A673 (cell line): Measurements from ENCODE around the gene GP1BB. TPM values are rescaled to one million over a fixed set of nuclear protein-coding genes. Genes with fewer than 3 reads are reported as not detected.

Experiments used
- BruUV-seq: library from RNA; stranded (reverse); fragments of 400-500 nt; replicated peaks from 2 replicates; lab custom pipeline; 2021; lab: Mats Ljungman, UMichigan
- CTCF ChIA-PET: fragments of 300-600 bp; sonication (Branson Sonifier 250); formaldehyde crosslinking; loops from one replicate; lab custom pipeline; 2022; ENCODE audit warnings: antibody characterized with exemption; lab: Charles Lee
- POLR2A ChIA-PET: fragments of 300-600 bp; sonication (Branson Sonifier 250); formaldehyde crosslinking; loops from one replicate; lab custom pipeline; 2022; ENCODE audit warnings: antibody characterized with exemption; ENCODE audit not compliant: low non-redundant PET; lab: Charles Lee
- DNase-seq: peaks from one replicate; pipeline ENCODE4 v3.0.0-alpha.2; 2015; ENCODE audit warnings: low spot score
- H3K27ac ChIP-seq: fragments of 200-600 bp; sonication (generic); 2 replicates; pipeline ENCODE4 v1.5.1; 2016; ENCODE audit warnings: mixed run types, low read depth, mild to moderate bottlenecking, mixed read lengths, antibody characterized with exemption, low read length; ENCODE audit not compliant: poor library complexity, severe bottlenecking
- H3K27me3 ChIP-seq: fragments of 200-600 bp; sonication (generic); replicated peaks from 2 replicates; pipeline ENCODE4 v1.6.1; 2017; ENCODE audit warnings: mixed run types, low read depth, mild to moderate bottlenecking, mixed read lengths, antibody characterized with exemption, low read length; ENCODE audit not compliant: insufficient read depth, poor library complexity
- H3K36me3 ChIP-seq: fragments of 200-600 bp; sonication (generic); 2 replicates; pipeline ENCODE4 v1.6.1; 2016; ENCODE audit warnings: mixed run types, mild to moderate bottlenecking, mixed read lengths, antibody characterized with exemption, low read length; ENCODE audit not compliant: insufficient read depth, poor library complexity, severe bottlenecking
- H3K4me1 ChIP-seq: fragments of 200-600 bp; sonication (generic); 2 replicates; pipeline ENCODE4 v1.6.1; 2017; ENCODE audit warnings: mixed run types, mild to moderate bottlenecking, mixed read lengths, antibody characterized with exemption, low read length; ENCODE audit not compliant: insufficient read depth, poor library complexity, severe bottlenecking
- H3K4me3 ChIP-seq: fragments of 200-600 bp; sonication (generic); 2 replicates; pipeline ENCODE4 v1.5.1; 2016; ENCODE audit warnings: low read depth, mixed run types, mild to moderate bottlenecking, mixed read lengths, low read length; ENCODE audit not compliant: poor library complexity, severe bottlenecking
- H3K9me3 ChIP-seq: fragments of 200-600 bp; sonication (generic); 2 replicates; pipeline ENCODE4 v1.6.1; 2016; ENCODE audit warnings: mixed run types, low read depth, mild to moderate bottlenecking, mixed read lengths, antibody characterized with exemption, low read length; ENCODE audit not compliant: poor library complexity, severe bottlenecking
- CTCF ChIP-seq: fragments of 300-800, 200-600 bp; sonication (generic); conservative IDR thresholded peaks from 2 replicates; pipeline ENCODE4 v1.5.1; 2017; ENCODE audit warnings: low read depth, mild to moderate bottlenecking, antibody characterized with exemption, low read length, moderate library complexity, mixed read lengths
- EZH2 ChIP-seq: fragments of 200-600 bp; sonication (generic); IDR thresholded peaks from 2 replicates; pipeline ENCODE4 v1.6.1; 2017; ENCODE audit warnings: borderline replicate concordance, low read depth, mild to moderate bottlenecking, mixed read lengths, antibody characterized with exemption, low read length; ENCODE audit not compliant: poor library complexity, severe bottlenecking
- intact Hi-C: fragments of 100-400 bp; cut with micrococcal nuclease; formaldehyde crosslinking; loops from one replicate; pipeline ENCODE4 v1.10.0; 2022; ENCODE audit not compliant: unreplicated experiment
- total RNA-seq: library from RNA; stranded (reverse); gene quantifications from 2 replicates; pipeline ENCODE4 v1.2.3, GENCODE V29; 2021

The GP1BB gene
- total RNA-seq, 1 experiment from 2014 or later = 12.6 TPM

- no peaks in the 10 kb centered on the region for H3K36me3 ChIP-seq
- intact Hi-C loops = no loop called here
- no peak overlapping the region for H3K4me3 ChIP-seq
- H3K27me3 ChIP-seq = peaks cover 40% of the 10 kb centered on the region
- CTCF ChIA-PET = no interaction called here
- H3K9me3 ChIP-seq = no peaks in the 10 kb centered on the region
- H3K27ac ChIP-seq = no peak overlapping the region
- POLR2A ChIA-PET = no interaction called here
- TF ChIP-seq EZH2 (no peak), CTCF (peak; percentile 41; the same call in 1 of the 2 replicates)
- no TSS peak for BruUV-seq
- DNase-seq = no peak
- H3K4me1 ChIP-seq = peaks cover 10% of the 10 kb centered on the region
These were observed 29.9 kb downstream of the GP1BB start for GRCh38 chr22:19753090-19753842.

GRCh38 chr22:19753996-19754700 lies 30.8 kb downstream of the GP1BB start:
- H3K27me3 ChIP-seq = peaks cover 43% of the 10 kb centered on the region
- no peaks in the 10 kb centered on the region for H3K36me3 ChIP-seq
- H3K4me1 ChIP-seq = peaks cover 10% of the 10 kb centered on the region
- no peak overlapping the region for H3K27ac ChIP-seq
- ChIA-PET CTCF (no interaction called here), POLR2A (no interaction called here)
- TF ChIP-seq EZH2 (no peak), CTCF (no peak)
- H3K9me3 ChIP-seq = no peaks in the 10 kb centered on the region
- no peak for DNase-seq
- BruUV-seq = no TSS peak
- H3K4me3 ChIP-seq = no peak overlapping the region
- intact Hi-C loops = no loop called here

- no peak overlapping the region for H3K27ac ChIP-seq
- intact Hi-C loops = no loop called here
- H3K4me1 ChIP-seq = peaks cover 14% of the 10 kb centered on the region
- TF ChIP-seq CTCF = no peak
- no peak for TF ChIP-seq EZH2
- DNase-seq = no peak
- BruUV-seq = no TSS peak
- ChIA-PET CTCF (no interaction called here), POLR2A (no interaction called here)
- no peak overlapping the region for H3K4me3 ChIP-seq
- no peaks in the 10 kb centered on the region for H3K9me3 ChIP-seq
- H3K36me3 ChIP-seq = no peaks in the 10 kb centered on the region
- H3K27me3 ChIP-seq = peaks cover 49% of the 10 kb centered on the region
These were observed 31.4 kb downstream of the GP1BB start for GRCh38 chr22:19754701-19755144.
